Spleen (tissue), 7 donors: ENCODE data around the gene RPS4Y2.

Experiments
- POLR2A ChIP-seq, 3 donors: fragments of 450-650 bp; IDR thresholded peaks; one replicate each; pipeline ENCODE4 v1.5.1; 2017; ENCODE audit warnings: antibody characterized with exemption in 3 of 3, mild to moderate bottlenecking in 1 of 3
- TF ChIP-seq, protein P1 (sequence below), 11 experiments: fragments of 200-600 bp in 7 of 11; fragments of 450-650 bp in 4 of 11; sonication (generic) in 4 of 11; IDR thresholded peaks in 8 of 11; conservative IDR thresholded peaks in 3 of 11; 1 replicate in 7 of 11; 2 replicates in 4 of 11; pipeline versions ENCODE4 v1.4.0 to v1.8.0; 2016 to 2021; ENCODE audit warnings: antibody characterized with exemption in 11 of 11, inconsistent platforms in 4 of 11, mild to moderate bottlenecking in 1 of 11
- donor health status: DM: no; HTN: no; CAD: no; lungs with moderate emphysema.
- donor health status: DM: no; HTN: no; CAD: no.
- donor health status: DM: no; HTN: no; CAD: no.

DNA sequence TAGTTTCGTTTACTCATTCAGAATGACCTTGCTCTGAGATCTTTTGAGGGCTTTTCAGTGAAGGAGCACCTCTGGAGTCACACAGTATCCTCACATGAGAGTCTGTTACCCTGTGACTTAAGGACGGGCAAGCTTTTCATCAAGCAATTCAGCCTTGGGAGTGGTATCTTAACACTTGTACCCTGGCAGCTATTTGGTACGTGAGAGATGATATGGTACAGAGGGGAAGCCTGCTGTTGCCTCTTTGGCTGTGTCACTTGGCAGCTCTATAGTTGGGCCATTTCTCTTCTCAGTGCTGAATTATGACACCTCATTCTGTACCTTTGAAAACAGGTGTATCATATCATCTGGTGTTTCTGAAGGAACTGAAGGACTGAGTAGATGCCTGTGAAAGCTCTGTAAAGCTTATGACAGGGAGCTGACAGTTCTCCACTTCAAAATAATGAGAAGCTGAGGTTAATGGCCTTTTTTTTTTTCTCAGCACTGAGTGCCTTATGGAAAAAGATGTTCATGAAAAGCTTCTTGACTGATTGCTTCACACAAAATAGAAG is 24.3 kb downstream of the RPS4Y2 start:
- TF ChIP-seq POLR2A (IDR thresholded peaks at IDR 0.05), result no peak
- TF ChIP-seq, protein P1, sequence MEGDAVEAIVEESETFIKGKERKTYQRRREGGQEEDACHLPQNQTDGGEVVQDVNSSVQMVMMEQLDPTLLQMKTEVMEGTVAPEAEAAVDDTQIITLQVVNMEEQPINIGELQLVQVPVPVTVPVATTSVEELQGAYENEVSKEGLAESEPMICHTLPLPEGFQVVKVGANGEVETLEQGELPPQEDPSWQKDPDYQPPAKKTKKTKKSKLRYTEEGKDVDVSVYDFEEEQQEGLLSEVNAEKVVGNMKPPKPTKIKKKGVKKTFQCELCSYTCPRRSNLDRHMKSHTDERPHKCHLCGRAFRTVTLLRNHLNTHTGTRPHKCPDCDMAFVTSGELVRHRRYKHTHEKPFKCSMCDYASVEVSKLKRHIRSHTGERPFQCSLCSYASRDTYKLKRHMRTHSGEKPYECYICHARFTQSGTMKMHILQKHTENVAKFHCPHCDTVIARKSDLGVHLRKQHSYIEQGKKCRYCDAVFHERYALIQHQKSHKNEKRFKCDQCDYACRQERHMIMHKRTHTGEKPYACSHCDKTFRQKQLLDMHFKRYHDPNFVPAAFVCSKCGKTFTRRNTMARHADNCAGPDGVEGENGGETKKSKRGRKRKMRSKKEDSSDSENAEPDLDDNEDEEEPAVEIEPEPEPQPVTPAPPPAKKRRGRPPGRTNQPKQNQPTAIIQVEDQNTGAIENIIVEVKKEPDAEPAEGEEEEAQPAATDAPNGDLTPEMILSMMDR (IDR thresholded peaks at IDR 0.05 in 8 of 11, conservative IDR thresholded peaks at IDR 0.05 in 3 of 11), result no peak
